SK-N-MC (cell line): ENCODE data around the gene RTRAF.

Experiments
- DNase-seq: peaks from one replicate; pipeline ENCODE4 v3.0.0-alpha.2; 2011; ENCODE audit warnings: low read depth, low spot score
- H3K27ac ChIP-seq: fragments of 200-600 bp; sonication (generic); 2 replicates; pipeline ENCODE4 v1.5.1; 2016; ENCODE audit warnings: mixed run types
- H3K36me3 ChIP-seq: fragments of 200-600 bp; sonication (generic); 2 replicates; pipeline ENCODE4 v1.6.1; 2017; ENCODE audit warnings: antibody characterized with exemption, low read length, mixed read lengths; ENCODE audit not compliant: insufficient read depth
- H3K4me3 ChIP-seq: fragments of 200-600 bp; sonication (generic); 2 replicates; pipeline ENCODE4 v1.5.1; 2016
- H3K9ac ChIP-seq: fragments of 200-600 bp; sonication (generic); 2 replicates; pipeline ENCODE4 v1.8.0; 2017; ENCODE audit warnings: mixed run types, mixed read lengths; ENCODE audit not compliant: insufficient read length
- H3K9me3 ChIP-seq: fragments of 200-600 bp; sonication (generic); 2 replicates; pipeline ENCODE4 v1.6.1; 2017; ENCODE audit warnings: low read depth, mild to moderate bottlenecking, antibody characterized with exemption, low read length, moderate library complexity, mixed read lengths
- EZH2 ChIP-seq: fragments of 200-600 bp; sonication (generic); IDR thresholded peaks from one replicate; pipeline ENCODE4 v1.6.1; 2017; ENCODE audit warnings: antibody characterized with exemption
- FOXP2 ChIP-seq: optimal IDR thresholded peaks from 2 replicates; pipeline ENCODE3; 2011; ENCODE audit warnings: mild to moderate bottlenecking, moderate library complexity; ENCODE audit not compliant: insufficient read depth; ENCODE audit errors: extremely low read length, control extremely low read depth
- POLR2AphosphoS5 ChIP-seq: IDR thresholded peaks from 2 replicates; pipeline ENCODE4 v1.6.1; 2012; ENCODE audit warnings: mild to moderate bottlenecking, low read depth, low read length, borderline replicate concordance

Gene RTRAF

DNA sequence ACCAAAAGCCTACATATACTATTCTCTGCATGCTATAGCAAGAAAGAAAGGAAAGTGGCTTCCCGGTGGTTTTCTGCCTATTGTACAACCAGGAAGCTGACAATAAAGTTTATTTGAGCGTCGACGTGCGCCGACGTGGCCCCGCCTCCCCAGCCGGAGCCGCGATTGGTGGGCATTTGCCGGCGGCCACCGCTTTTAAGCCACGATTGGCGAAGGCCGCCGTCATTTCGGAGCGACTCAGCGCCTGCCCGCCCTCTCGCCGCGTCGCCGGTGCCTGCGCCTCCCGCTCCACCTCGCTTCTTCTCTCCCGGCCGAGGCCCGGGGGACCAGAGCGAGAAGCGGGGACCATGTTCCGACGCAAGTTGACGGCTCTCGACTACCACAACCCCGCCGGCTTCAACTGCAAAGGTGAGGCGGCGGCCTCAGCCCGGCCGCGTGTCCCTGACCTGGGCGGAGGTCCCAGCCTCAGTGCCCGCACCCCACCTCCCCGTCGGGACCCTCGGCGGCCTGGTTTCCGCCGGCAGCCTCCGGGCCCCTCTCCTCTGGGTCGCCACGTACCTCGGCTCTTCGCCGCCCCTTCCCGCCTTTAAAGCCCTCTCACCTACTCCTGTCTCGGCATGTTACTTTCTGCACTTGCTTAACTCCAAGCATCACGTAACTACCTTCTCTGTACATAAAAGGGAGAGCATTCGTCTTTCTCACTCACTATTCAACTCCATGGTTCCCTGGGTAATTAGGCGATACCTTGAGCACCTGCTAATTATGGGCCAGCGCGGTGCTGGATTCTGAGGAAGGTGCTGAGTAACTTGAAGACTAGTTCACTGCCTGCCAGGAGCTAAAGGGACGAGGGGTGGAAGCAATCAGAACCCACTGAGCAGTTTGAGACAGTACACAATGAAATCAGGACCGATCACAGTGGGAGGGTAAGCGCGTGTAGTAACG is at the start of gene RTRAF:
Gene RTRAF, plus strand, starts transcription at position 254 of the 942 bp plus-strand sequence. Its CDS starts 94 bp downstream, at position 348.
- H3K36me3 ChIP-seq, result peaks cover 36% of the 10 kb centered on the region
- no peak within 1 kb of the TSS; the same call in 1 of the 2 replicates for H3K27ac ChIP-seq
- H3K9me3 ChIP-seq, result no peaks in the 10 kb centered on the region
- H3K9ac ChIP-seq, result peak within 1 kb of the TSS; percentile 94
- TF ChIP-seq FOXP2 (no peak), EZH2 (no peak), POLR2AphosphoS5 (peak; percentile 85)
- peak; percentile 57 for DNase-seq
- H3K4me3 ChIP-seq, result peak within 1 kb of the TSS; percentile 88

DNA sequence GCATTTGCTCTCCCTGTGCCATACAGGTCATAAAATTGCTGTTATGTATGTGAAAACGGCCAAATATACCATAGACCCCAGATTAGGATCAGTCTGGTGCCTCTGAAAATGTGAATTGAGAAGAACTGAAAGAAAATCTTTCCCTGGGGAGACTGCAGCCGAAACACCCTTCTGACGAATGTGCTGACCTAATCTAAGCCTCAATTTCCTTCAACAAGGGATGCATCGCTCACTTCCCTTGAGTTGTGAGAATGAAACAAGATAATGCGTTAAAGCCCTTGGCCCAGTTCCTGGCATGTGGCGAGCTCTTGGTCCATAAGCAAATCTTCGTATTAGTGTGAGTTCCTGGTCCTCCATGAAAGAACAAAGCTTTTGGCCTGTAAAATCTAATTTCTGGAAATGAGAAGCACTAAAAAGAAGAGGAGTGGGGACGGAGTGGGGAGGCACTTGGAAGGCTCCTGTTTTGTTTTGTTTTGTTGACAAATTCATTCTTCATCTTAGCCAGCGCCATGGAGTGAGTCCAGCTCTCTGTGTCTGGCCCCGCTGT is 49.5 kb upstream of the RTRAF start:
- Histone ChIP-seq H3K9ac (no peak overlapping the region), H3K4me3 (no peak overlapping the region), H3K9me3 (no peaks in the 10 kb centered on the region), H3K27ac (no peak overlapping the region), H3K36me3 (no peaks in the 10 kb centered on the region)
- no peak for DNase-seq
- TF ChIP-seq POLR2AphosphoS5 (no peak), FOXP2 (no peak), EZH2 (no peak)

DNA sequence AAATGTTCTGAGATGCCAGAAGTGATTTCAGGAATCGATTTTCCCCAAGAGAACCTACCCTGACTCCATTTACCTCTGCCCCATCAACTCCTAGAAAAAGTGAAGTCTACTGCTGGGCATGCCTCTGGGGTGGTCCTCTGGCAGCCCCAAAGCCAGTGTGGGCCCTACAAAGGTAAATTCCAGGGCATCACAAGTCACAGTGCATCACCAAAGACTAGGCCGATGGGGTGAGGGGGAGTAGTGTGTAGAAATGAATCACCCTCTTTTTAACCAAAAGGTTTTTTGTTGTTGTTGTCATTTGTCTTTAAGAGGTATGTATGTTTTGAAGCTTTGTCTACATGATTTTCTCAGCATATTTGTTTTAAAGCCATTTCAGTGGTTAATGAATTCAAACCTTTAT is 46.4 kb upstream of the RTRAF start:
- Histone ChIP-seq H3K9me3 (no peaks in the 10 kb centered on the region), H3K4me3 (no peak overlapping the region), H3K27ac (no peak overlapping the region), H3K9ac (no peak overlapping the region), H3K36me3 (no peaks in the 10 kb centered on the region)
- DNase-seq, result no peak
- no peak for TF ChIP-seq EZH2

DNA sequence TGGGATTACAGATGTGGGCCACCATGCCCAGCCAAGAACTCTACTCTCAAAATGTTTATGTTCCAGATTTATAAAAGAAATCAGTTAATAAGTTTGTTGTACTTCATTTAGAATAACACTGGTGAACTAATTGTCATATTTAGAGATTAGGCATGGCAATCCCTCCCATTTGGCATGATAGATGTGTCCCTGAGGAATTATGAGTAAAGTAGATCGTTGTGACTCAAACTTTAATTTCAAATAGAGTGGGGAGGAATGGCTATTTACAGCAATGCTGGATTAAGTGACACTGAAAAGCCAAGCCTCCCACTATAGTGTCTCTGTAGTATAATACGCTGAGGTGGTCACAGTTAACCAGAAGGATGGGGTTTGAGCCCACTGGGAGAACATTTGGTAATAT is 39.3 kb upstream of the RTRAF start:
- no peak for DNase-seq

DNA sequence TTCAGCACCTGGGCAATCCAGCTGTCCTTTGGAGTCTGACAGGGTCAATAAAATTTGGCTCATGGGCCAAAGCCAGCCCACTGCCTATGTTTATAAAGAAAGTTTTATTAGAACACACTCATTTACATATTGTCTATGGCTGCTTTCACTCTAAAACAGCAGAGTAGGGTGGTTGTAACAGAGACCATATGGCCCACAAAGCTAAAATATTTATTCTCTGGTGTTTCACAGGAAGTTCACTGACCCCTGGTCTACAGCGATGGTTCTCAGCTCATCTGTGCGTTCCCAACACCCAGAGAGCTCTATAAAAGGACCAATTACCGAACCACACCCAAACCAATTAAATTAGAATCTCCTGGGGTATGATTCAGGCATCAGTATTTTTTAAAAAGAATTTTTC is 37.7 kb upstream of the RTRAF start:
- no peaks in the 10 kb centered on the region for H3K36me3 ChIP-seq
- TF ChIP-seq EZH2, result no peak
- TF ChIP-seq FOXP2, result no peak
- no peak for TF ChIP-seq POLR2AphosphoS5
- no peak overlapping the region for H3K27ac ChIP-seq
- no peak overlapping the region for H3K9ac ChIP-seq
- DNase-seq, result no peak
- H3K9me3 ChIP-seq, result no peaks in the 10 kb centered on the region
- H3K4me3 ChIP-seq, result no peak overlapping the region

More for the DNA sequence above, 39.3 kb upstream of the RTRAF start:
- TF ChIP-seq POLR2AphosphoS5 (no peak), FOXP2 (no peak), EZH2 (no peak)
- no peak overlapping the region for H3K4me3 ChIP-seq
- H3K27ac ChIP-seq, result no peak overlapping the region
- no peaks in the 10 kb centered on the region for H3K36me3 ChIP-seq
- H3K9ac ChIP-seq, result no peak overlapping the region
- H3K9me3 ChIP-seq, result no peaks in the 10 kb centered on the region

DNA sequence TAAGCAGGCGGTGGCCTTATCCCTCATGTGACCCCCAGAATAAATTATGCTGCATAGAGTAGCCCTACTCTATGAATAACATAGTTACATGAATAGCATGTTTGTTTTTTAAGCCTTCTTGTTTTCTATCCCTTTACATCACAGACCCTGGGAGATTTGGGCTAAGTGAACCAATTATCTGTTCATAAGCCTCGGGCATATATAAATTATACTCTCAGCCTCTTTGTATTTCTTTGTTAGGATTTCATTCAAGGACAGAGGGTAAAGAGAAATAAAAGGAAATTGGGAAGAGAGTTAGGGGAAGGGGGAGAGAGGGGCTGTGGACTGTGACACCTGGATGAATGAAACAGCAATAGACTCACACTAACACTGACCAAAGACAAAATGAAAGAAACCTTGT is 35.3 kb upstream of the RTRAF start:
- TF ChIP-seq FOXP2, result no peak
- TF ChIP-seq EZH2, result no peak
- no peak for TF ChIP-seq POLR2AphosphoS5
- Histone ChIP-seq H3K36me3 (no peaks in the 10 kb centered on the region), H3K27ac (no peak overlapping the region), H3K9ac (no peak overlapping the region), H3K4me3 (no peak overlapping the region), H3K9me3 (no peaks in the 10 kb centered on the region)
- DNase-seq, result no peak

DNA sequence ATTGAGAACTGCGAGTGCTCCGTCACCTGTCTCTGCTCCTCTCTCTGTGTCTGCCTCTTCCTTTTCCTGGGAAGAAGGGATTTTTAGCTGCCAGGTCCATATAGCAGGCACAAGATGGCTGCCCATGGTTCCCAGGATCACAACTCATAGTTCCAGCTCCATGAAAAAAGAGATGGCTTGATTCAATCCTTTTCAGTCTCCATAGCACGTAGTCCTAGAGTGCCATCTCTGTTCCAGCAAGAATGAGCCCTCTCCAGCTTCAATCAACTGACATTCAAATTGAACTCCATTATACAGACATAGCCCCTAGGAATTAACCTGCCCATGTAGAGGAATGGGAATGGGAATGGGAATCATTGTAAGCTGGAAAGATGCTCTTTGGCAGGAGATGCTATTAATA is 34.7 kb upstream of the RTRAF start:
- DNase-seq, result no peak
- Histone ChIP-seq H3K27ac (no peak overlapping the region), H3K4me3 (no peak overlapping the region), H3K9ac (no peak overlapping the region), H3K36me3 (no peaks in the 10 kb centered on the region), H3K9me3 (peaks cover 4% of the 10 kb centered on the region; the same call in 1 of the 2 replicates)
- TF ChIP-seq EZH2 (no peak), FOXP2 (no peak), POLR2AphosphoS5 (no peak)

DNA sequence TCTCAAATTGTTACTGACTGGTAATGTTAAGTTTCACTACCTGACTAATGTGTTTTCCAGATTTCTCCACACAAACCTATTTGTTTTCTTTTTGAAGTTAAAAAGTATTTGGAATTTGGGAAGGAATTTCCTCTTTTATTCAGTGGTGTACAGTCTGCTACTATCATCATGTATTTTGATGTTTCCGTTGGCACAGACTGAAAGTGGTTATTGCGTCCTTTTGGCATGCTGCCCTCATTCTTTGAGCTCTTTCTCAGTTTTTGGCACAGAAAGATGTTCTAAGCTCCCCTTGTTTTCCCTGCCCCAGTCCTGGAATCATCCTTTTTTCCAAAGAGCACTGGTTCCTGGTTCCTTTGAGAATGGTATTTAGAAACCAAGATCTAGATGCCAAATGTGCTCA is 31.4 kb upstream of the RTRAF start:
- Histone ChIP-seq H3K36me3 (no peaks in the 10 kb centered on the region), H3K9ac (no peak overlapping the region), H3K4me3 (no peak overlapping the region), H3K9me3 (peaks cover 4% of the 10 kb centered on the region; the same call in 1 of the 2 replicates), H3K27ac (no peak overlapping the region)
- DNase-seq, result no peak
- TF ChIP-seq EZH2 (no peak), POLR2AphosphoS5 (no peak), FOXP2 (no peak)

DNA sequence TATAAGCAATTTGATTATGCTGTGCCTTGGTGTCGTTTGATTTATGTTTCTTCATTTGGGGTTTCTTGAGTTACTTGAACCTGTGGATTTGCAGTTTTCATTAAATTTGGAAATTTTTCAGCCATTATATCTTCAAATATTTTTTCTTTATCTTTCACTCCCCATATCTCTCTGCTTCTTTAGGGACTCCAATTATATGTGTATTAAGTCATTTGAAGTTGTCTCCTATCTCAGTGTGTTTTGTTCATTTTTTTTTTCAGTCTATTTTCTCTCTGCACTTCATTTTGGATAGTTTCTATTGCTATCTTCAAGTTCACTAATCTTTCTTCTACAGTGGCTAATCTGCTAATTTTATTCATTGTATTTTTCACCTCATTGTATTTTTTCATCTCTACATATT is 29.4 kb upstream of the RTRAF start:
- no peak for DNase-seq
- Histone ChIP-seq H3K9ac (no peak overlapping the region), H3K27ac (no peak overlapping the region), H3K36me3 (no peaks in the 10 kb centered on the region), H3K4me3 (no peak overlapping the region), H3K9me3 (peaks cover 4% of the 10 kb centered on the region; the same call in 1 of the 2 replicates)
- TF ChIP-seq EZH2, result no peak
- no peak for TF ChIP-seq FOXP2
- TF ChIP-seq POLR2AphosphoS5, result no peak
